ENCODE results near the gene CSNK2A1. TPM values are rescaled to one million over a fixed set of nuclear protein-coding genes. Genes with fewer than 3 reads are reported as not detected.

CSNK2A1 gene
- polyA plus RNA-seq, 4 donors, result 24.0 to 107 (median 33.8) TPM

DNA sequence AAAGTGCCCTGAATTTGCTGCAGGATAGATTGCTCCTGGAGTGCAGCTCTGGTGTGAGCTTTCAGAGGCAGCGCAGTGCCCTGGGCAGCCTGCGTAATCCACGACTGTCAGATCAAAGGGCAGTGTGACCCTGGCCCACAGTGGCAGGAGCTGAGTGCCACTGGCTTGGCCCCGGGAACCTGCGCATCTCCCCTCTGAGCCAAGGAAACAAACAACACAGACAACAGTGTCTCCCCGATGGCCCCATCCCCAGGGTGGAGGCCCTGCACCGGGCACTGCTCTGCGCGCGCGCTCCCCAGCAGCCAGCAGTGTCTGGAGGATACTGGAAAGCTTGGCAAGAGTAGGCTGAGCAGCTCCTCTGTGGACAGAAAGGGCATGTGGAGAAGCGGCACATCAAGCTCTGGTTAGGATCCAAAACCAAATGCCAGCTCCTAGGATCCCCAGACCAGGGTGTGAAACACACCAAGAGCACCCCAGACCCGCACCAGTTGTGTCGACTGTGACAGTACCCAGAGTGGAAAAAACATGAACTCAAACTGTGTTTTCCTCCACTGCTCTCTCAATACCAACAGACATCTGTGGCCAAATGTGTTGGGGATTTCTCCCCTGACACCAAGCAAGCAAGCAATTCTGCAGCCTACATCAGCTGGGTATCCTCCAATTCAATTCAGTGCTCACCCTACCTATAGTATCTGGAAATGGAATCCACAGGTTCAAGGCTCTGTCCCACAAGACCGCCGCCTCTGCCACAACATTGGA, 108.8 kb downstream of the CSNK2A1 start:
- DNase-seq, result no peak
- Histone ChIP-seq H3K36me3 (ENCODE audit: control insufficient read depth in 3 of 3, insufficient read depth in 2 of 3, low read depth in 1 of 3, low read length in 3 of 3) (peaks cover 12 to 86% (median 12%) of the 10 kb centered on the region in 3 donors), H3K27me3 (ENCODE audit: control insufficient read depth in 3 of 3, insufficient read depth in 3 of 3, low read length in 3 of 3) (no peaks in the 10 kb centered on the region), H3K4me1 (ENCODE audit: control insufficient read depth in 3 of 3, insufficient read depth in 2 of 3, low read depth in 1 of 3, low read length in 2 of 3) (no peaks in the 10 kb centered on the region), H3K9me3 (ENCODE audit: control insufficient read depth in 2 of 2, insufficient read depth in 1 of 2, low read depth in 1 of 2, low read length in 1 of 2) (no peaks in the 10 kb centered on the region), H3K27ac (ENCODE audit: low read depth in 1 of 3, low read length in 2 of 3) (no peak overlapping the region), H3K4me3 (ENCODE audit: low read depth in 1 of 3, low read length in 3 of 3) (no peak overlapping the region)
- no peak for FAIRE-seq
- 87 to 92% (median 91%) methylated on average over 16 of the region's 16 CpGs for WGBS, 3 donors

- Histone ChIP-seq H3K4me1 (ENCODE audit: control insufficient read depth in 3 of 3, insufficient read depth in 2 of 3, low read depth in 1 of 3, low read length in 2 of 3) (no peaks in the 10 kb centered on the region), H3K4me3 (ENCODE audit: low read depth in 1 of 3, low read length in 3 of 3) (no peak overlapping the region), H3K27me3 (ENCODE audit: control insufficient read depth in 3 of 3, insufficient read depth in 3 of 3, low read length in 3 of 3) (no peaks in the 10 kb centered on the region), H3K36me3 (ENCODE audit: control insufficient read depth in 3 of 3, insufficient read depth in 2 of 3, low read depth in 1 of 3, low read length in 3 of 3) (peaks cover 8 to 88% (median 10%) of the 10 kb centered on the region in 3 donors), H3K27ac (ENCODE audit: low read depth in 1 of 3, low read length in 2 of 3) (no peak overlapping the region), H3K9me3 (ENCODE audit: control insufficient read depth in 2 of 2, insufficient read depth in 1 of 2, low read depth in 1 of 2, low read length in 1 of 2) (no peaks in the 10 kb centered on the region)
- WGBS, 3 donors, result 68 to 80% (median 78%) methylated on average over 11 of the region's 11 CpGs
- FAIRE-seq, result no peak
- no peak for DNase-seq
Measured at GRCh38 chr20:434221-434620, 109.4 kb downstream of the CSNK2A1 start.

DNA sequence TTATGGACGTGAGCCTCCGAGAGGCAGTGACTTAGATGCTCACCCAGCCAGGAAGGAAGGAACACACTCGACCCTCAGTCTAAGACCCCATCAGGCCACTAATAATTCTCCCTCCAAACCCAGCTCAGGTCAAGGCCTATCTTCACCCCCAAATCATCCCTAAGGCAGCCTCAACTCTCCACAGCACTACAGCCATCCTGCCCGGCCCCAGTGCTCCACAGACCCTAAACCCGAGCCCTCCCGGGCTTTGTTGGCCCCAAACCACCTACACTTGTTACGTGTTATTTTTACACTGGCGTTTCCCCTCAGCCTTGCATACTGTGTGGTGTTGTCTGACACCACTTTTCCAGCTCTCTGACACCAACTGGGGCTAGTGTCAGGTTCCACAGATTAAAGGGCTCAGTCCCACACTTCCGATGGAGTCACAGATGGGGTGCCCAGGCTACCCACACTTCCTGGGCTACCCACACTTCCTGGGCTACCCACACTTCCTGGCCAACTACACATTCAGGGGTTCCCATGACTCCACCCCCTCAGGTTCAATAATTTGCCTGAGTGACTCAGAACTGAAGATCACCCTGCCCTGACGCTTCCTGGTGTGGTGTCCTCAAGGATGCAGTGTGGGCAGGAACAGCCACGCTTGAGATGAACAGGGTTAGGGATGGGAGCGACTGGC, 110.2 kb downstream of the CSNK2A1 start:
- Histone ChIP-seq H3K9me3 (ENCODE audit: control insufficient read depth in 2 of 2, insufficient read depth in 1 of 2, low read depth in 1 of 2, low read length in 1 of 2) (no peaks in the 10 kb centered on the region), H3K4me3 (ENCODE audit: low read depth in 1 of 3, low read length in 3 of 3) (no peak overlapping the region), H3K27me3 (ENCODE audit: control insufficient read depth in 3 of 3, insufficient read depth in 3 of 3, low read length in 3 of 3) (no peaks in the 10 kb centered on the region), H3K27ac (ENCODE audit: low read depth in 1 of 3, low read length in 2 of 3) (peak overlapping the region in 1 of 3 donors; percentile 54), H3K36me3 (ENCODE audit: control insufficient read depth in 3 of 3, insufficient read depth in 2 of 3, low read depth in 1 of 3, low read length in 3 of 3) (peaks cover 8 to 87% (median 8%) of the 10 kb centered on the region in 3 donors), H3K4me1 (ENCODE audit: control insufficient read depth in 3 of 3, insufficient read depth in 2 of 3, low read depth in 1 of 3, low read length in 2 of 3) (no peaks in the 10 kb centered on the region)
- DNase-seq (peak in 1 of 2 donors; percentile 45), FAIRE-seq (no peak)
- WGBS, 3 donors, result 63 to 72% (median 71%) methylated on average over 12 of the region's 12 CpGs

DNA sequence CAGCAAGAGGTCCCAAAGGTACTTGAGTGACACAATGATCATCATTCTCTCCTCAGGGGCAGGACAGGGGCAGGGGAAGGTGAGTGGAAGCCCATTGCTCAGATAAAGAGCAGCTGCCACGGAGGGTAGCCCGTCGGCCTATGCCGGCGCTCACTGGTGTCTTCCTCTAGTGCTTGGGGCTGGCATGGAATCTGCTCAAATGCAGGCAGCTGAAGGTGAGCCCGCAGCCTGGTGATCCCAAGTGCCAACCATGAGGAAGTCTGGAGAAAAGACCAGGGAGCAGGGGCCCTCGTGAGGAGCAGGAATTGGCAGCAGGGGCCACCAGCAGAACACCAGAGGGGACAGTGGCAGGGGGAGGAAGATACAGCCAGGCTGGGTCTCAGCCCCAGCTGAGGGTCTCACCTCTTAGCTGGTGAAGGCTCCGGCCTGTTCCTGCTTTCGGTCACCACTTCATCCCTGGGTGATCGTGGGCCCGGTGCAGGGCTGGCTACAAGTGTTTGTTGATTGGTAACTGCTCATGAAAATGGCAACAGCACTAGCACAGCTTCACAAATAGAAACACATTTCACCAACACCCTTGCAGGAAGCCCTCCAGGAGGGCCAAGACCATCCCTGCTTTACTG, 110.8 kb downstream of the CSNK2A1 start:
- no peak for DNase-seq
- Histone ChIP-seq H3K27me3 (ENCODE audit: control insufficient read depth in 3 of 3, insufficient read depth in 3 of 3, low read length in 3 of 3) (no peaks in the 10 kb centered on the region), H3K9me3 (ENCODE audit: control insufficient read depth in 2 of 2, insufficient read depth in 1 of 2, low read depth in 1 of 2, low read length in 1 of 2) (no peaks in the 10 kb centered on the region), H3K36me3 (ENCODE audit: control insufficient read depth in 3 of 3, insufficient read depth in 2 of 3, low read depth in 1 of 3, low read length in 3 of 3) (peaks cover 8 to 87% (median 8%) of the 10 kb centered on the region in 3 donors), H3K27ac (ENCODE audit: low read depth in 1 of 3, low read length in 2 of 3) (peak overlapping the region in 1 of 3 donors; percentile 54), H3K4me3 (ENCODE audit: low read depth in 1 of 3, low read length in 3 of 3) (no peak overlapping the region), H3K4me1 (ENCODE audit: control insufficient read depth in 3 of 3, insufficient read depth in 2 of 3, low read depth in 1 of 3, low read length in 2 of 3) (no peaks in the 10 kb centered on the region)
- no peak for FAIRE-seq
- 89 to 93% (median 92%) methylated on average over 10 to 11 of the region's 11 CpGs for WGBS, 3 donors

- 89 to 90% (median 89%) methylated on average over 13 of the region's 13 CpGs for WGBS, 3 donors
- Histone ChIP-seq H3K36me3 (ENCODE audit: control insufficient read depth in 3 of 3, insufficient read depth in 2 of 3, low read depth in 1 of 3, low read length in 3 of 3) (peaks cover 8 to 92% (median 10%) of the 10 kb centered on the region in 3 donors), H3K27me3 (ENCODE audit: control insufficient read depth in 3 of 3, insufficient read depth in 3 of 3, low read length in 3 of 3) (no peaks in the 10 kb centered on the region), H3K9me3 (ENCODE audit: control insufficient read depth in 2 of 2, insufficient read depth in 1 of 2, low read depth in 1 of 2, low read length in 1 of 2) (no peaks in the 10 kb centered on the region), H3K4me3 (ENCODE audit: low read depth in 1 of 3, low read length in 3 of 3) (no peak overlapping the region), H3K4me1 (ENCODE audit: control insufficient read depth in 3 of 3, insufficient read depth in 2 of 3, low read depth in 1 of 3, low read length in 2 of 3) (no peaks in the 10 kb centered on the region), H3K27ac (ENCODE audit: low read depth in 1 of 3, low read length in 2 of 3) (no peak overlapping the region)
- FAIRE-seq (no peak), DNase-seq (no peak)
Measured at GRCh38 chr20:432208-432607, 111.4 kb downstream of the CSNK2A1 start.

DNA sequence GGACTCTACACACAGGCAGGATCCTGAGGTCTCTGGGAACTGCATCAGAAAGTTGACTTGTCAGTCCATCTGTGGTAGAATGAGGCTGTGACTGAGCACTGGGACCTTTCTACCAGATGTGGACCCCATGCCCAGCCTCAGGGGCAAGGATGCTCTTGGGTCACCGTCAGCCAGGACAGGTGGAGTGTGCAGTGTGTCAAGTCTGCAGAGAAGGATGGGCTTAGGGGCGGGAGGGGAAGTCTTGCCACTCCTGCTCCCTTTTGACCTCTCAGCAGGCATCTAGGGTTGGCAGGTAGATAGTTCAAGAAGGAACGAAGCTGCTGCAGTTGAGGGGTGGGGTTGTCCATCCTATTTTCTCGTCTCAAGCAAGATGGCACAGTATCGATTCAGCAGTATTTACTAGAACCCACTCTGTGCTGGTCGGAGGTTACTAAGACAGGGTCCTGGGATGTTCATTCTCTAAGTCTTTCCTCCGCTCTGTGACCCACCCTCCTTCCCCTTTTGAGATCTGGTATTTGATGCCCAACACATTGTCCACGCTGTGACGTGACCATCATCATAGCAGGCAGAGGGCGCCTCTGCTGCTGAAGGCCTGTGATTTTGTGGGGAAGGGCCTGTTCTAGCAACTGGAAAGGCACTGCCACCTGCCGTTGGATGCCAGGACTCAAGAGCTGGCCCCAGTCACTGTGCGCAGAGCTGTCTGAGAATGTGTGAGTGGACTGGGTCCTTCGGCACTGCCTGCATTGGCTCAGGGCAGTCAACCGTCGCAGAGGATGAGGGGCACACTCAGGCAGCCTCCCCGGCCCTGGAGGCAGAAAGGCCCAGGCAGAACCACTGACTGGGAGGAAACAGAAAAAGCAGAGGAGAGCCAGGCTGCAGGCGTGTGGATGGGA, 112.3 kb downstream of the CSNK2A1 start:
- Histone ChIP-seq H3K27ac (ENCODE audit: low read depth in 1 of 3, low read length in 2 of 3) (no peak overlapping the region), H3K27me3 (ENCODE audit: control insufficient read depth in 3 of 3, insufficient read depth in 3 of 3, low read length in 3 of 3) (no peaks in the 10 kb centered on the region), H3K9me3 (ENCODE audit: control insufficient read depth in 2 of 2, insufficient read depth in 1 of 2, low read depth in 1 of 2, low read length in 1 of 2) (no peaks in the 10 kb centered on the region), H3K4me3 (ENCODE audit: low read depth in 1 of 3, low read length in 3 of 3) (no peak overlapping the region), H3K36me3 (ENCODE audit: control insufficient read depth in 3 of 3, insufficient read depth in 2 of 3, low read depth in 1 of 3, low read length in 3 of 3) (peaks cover 5 to 90% (median 8%) of the 10 kb centered on the region in 3 donors), H3K4me1 (ENCODE audit: control insufficient read depth in 3 of 3, insufficient read depth in 2 of 3, low read depth in 1 of 3, low read length in 2 of 3) (no peaks in the 10 kb centered on the region)
- DNase-seq, result peak; percentile 59 to 63
- no peak for FAIRE-seq
- 72 to 77% (median 73%) methylated on average over 17 of the region's 17 CpGs for WGBS, 3 donors

- no peak for FAIRE-seq
- WGBS, 3 donors, result 88 to 94% (median 89%) methylated on average over 20 to 21 of the region's 21 CpGs
- H3K36me3 ChIP-seq (ENCODE audit: control insufficient read depth in 3 of 3, insufficient read depth in 2 of 3, low read depth in 1 of 3, low read length in 3 of 3), result peaks cover 5 to 83% (median 5%) of the 10 kb centered on the region in 3 donors
- no peaks in the 10 kb centered on the region for H3K9me3 ChIP-seq (ENCODE audit: control insufficient read depth in 2 of 2, insufficient read depth in 1 of 2, low read depth in 1 of 2, low read length in 1 of 2)
- H3K4me1 ChIP-seq (ENCODE audit: control insufficient read depth in 3 of 3, insufficient read depth in 2 of 3, low read depth in 1 of 3, low read length in 2 of 3), result no peaks in the 10 kb centered on the region
- H3K27ac ChIP-seq (ENCODE audit: low read depth in 1 of 3, low read length in 2 of 3), result no peak overlapping the region
- no peak overlapping the region for H3K4me3 ChIP-seq (ENCODE audit: low read depth in 1 of 3, low read length in 3 of 3)
- H3K27me3 ChIP-seq (ENCODE audit: control insufficient read depth in 3 of 3, insufficient read depth in 3 of 3, low read length in 3 of 3), result no peaks in the 10 kb centered on the region
- DNase-seq, result no peak
Measured at GRCh38 chr20:430091-430999, 113.2 kb downstream of the CSNK2A1 start.
